Mononuclear cell (primary cell): ENCODE results near the gene RUBCNL. TPM values are rescaled to one million over a fixed set of nuclear protein-coding genes. Genes with fewer than 3 reads are reported as not detected.
"Not testable (repeated sequence)": the region's sequence is repeated elsewhere in the genome, so short reads cannot be mapped to it uniquely, and the experiment has no call there.

Experiments
- H3K27me3 ChIP-seq: 2 replicates; pipeline ENCODE4 v1.6.0; 2011; ENCODE audit warnings: low read length, control low read depth; ENCODE audit not compliant: insufficient read depth
- H3K4me1 ChIP-seq: 2 replicates; pipeline ENCODE4 v1.5.1; 2011; ENCODE audit warnings: mild to moderate bottlenecking, low read length, control low read depth; ENCODE audit not compliant: insufficient read depth
- H3K4me3 ChIP-seq: 2 replicates; pipeline ENCODE4 v1.5.1; 2011; ENCODE audit warnings: mild to moderate bottlenecking, low read length, moderate library complexity
- H3K9me3 ChIP-seq: 2 replicates; pipeline ENCODE4 v1.5.1; 2011; ENCODE audit warnings: low read depth, mild to moderate bottlenecking, control low read depth, low read length
- total RNA-seq: library from RNA; depleted of rRNA; stranded (reverse); fragments of >200 nt; gene quantifications from one replicate; pipeline ENCODE4 v1.2.3, GENCODE V29; 2012

RUBCNL gene
- total RNA-seq, 1 donor = 12.6 TPM

DNA sequence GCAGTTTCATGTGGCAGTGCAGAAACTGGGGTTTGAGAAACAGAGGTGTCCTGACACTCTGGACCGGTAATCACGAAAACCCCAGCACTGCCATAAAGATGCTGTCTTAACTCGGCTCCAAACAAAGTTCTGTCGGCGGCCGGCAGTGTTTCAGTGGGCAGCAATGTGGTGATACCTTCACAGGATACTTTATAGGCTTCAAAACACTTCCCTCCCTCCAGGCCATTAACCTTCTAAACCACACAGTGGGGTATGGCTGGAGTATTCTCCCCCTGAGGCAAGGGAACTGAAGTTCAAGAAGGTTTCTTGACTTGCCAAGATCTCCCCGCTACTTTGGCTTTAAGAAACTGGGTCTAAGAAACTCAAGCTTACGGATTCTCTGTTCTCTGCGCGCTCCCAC is 1.1 kb downstream of the RUBCNL start:
- Histone ChIP-seq H3K4me1 (peaks cover 83% of the 10 kb centered on the region), H3K27me3 (peaks cover 19% of the 10 kb centered on the region), H3K4me3 (peak overlapping the region; percentile 63), H3K9me3 (no peaks in the 10 kb centered on the region)

DNA sequence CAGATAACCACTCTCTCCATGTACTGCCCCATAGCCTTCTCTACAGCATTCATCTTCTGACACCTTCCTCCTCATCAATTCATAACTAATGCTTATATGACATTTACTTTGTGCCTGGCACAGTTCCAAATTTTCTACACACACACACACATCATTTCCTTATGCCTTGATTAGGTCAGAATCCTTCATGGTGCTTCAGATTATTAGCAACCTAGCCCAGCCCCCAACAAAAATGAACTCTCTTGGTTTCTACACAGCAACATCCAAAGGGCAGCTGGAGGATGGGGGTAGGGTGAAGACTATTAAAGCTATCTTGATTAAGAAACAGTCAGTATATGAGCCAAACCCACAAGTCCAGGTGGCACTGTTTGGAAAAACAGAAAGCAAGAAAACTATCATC is 3.7 kb downstream of the RUBCNL start:
- Histone ChIP-seq H3K9me3 (no peaks in the 10 kb centered on the region), H3K4me3 (no peak overlapping the region), H3K27me3 (peaks cover 19% of the 10 kb centered on the region), H3K4me1 (peaks cover 77% of the 10 kb centered on the region)

DNA sequence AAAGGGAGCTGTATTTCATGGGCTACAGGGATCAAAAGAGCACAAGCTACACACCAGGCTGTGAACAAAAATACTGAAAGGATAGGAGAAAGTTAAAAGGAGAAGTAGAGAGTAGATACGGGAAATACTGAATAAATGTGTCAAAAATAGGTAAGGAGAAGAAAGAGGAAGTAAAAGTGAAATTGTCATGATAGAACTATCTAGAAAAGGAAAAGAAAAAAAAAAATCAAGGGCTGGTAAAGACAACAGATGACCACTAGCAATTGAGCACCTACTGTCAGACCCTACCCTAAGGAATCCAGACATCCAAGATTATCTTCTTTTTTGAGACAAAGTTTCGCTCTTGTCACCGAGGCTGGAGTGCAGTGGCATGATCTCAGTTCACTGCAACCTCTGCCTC is 4.8 kb downstream of the RUBCNL start:
- H3K4me3 ChIP-seq = no peak overlapping the region
- H3K27me3 ChIP-seq = peaks cover 19% of the 10 kb centered on the region
- peaks cover 80% of the 10 kb centered on the region for H3K4me1 ChIP-seq

DNA sequence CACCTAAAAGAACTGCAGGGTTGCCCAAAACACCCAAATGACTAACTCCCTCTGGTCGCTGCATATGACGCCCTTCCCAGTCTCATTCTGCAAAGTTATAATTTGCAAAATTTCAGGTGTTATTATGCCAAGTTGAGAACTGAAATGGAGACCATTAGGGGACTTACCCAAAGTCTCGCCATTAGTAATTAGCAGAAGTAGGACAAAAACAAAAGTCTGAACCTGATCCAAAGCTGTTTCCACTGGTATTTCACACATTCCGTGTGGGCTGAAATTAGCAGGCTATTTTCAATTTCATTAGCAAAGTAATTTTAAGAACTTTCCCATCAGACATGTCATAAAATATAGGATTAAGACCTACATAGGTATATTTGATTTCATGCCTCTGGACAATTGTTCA is 6.8 kb downstream of the RUBCNL start:
- Histone ChIP-seq H3K4me1 (peaks cover 68% of the 10 kb centered on the region), H3K9me3 (no peaks in the 10 kb centered on the region), H3K4me3 (no peak overlapping the region), H3K27me3 (peaks cover 7% of the 10 kb centered on the region)

More for the DNA sequence above, 4.8 kb downstream of the RUBCNL start:
- no peaks in the 10 kb centered on the region for H3K9me3 ChIP-seq

DNA sequence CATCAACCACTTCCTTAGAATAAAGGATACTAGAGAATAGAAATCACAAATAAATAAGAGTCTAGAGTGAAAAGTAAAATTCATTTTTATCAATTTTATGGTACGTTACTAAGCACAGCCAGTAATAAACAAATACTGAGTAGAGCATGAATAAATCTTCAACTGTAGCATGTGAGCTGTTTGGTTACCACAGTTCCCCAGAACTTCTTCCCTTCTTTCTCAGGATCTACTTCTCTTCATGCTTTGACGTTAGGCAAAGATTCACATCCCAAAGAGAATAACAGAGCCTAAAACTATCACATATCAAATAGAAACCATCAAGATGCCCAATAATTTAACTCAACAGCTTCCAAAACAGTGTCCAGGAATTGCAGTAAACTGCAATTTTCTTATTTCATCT is 7.4 kb downstream of the RUBCNL start:
- Histone ChIP-seq H3K9me3 (no peaks in the 10 kb centered on the region), H3K4me1 (peaks cover 70% of the 10 kb centered on the region), H3K27me3 (peaks cover under 1% of the 10 kb centered on the region), H3K4me3 (no peak overlapping the region)

DNA sequence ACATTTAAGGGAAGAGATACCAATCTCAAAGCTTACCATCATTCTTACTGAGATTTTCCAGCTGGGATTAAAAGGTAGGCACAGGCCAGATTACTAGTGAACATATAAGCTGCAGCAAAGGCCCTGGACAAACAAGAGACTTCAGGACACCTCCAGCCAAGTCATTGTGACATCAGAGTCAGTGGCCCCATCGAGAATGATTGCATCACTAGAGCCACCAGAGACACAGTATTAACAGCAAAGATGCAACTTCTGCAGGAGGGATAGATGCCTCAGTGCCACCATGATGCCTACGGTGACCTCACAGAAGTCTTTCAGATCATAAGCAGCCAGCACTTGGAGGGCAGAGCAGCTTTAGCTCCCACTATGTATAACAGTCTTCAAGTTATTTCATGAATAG is 8.6 kb downstream of the RUBCNL start:
- peaks cover 75% of the 10 kb centered on the region for H3K4me1 ChIP-seq

DNA sequence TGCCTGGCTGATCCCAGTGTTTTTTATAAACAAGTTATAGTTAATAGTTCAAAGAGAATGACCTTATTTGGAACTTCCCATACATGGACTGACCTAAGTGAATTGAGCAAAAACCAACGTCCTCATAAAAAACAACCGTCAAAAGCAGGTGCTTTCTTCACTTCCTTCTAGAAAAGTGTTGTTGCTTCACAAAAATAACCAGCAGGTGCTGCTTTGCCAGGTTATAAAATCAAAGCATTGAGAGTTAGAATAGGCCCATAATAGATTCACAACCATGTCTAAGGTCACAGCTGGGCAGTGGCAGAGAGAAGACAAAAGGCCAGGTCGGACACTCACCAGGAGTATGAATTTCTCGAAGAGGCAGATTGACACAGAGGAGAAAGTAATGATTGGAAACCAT is 9.5 kb downstream of the RUBCNL start:
- Histone ChIP-seq H3K27me3 (no peaks in the 10 kb centered on the region), H3K4me1 (peaks cover 68% of the 10 kb centered on the region), H3K4me3 (no peak overlapping the region), H3K9me3 (no peaks in the 10 kb centered on the region)

More for the DNA sequence above, 8.6 kb downstream of the RUBCNL start:
- Histone ChIP-seq H3K4me3 (no peak overlapping the region), H3K9me3 (no peaks in the 10 kb centered on the region), H3K27me3 (no peaks in the 10 kb centered on the region)

DNA sequence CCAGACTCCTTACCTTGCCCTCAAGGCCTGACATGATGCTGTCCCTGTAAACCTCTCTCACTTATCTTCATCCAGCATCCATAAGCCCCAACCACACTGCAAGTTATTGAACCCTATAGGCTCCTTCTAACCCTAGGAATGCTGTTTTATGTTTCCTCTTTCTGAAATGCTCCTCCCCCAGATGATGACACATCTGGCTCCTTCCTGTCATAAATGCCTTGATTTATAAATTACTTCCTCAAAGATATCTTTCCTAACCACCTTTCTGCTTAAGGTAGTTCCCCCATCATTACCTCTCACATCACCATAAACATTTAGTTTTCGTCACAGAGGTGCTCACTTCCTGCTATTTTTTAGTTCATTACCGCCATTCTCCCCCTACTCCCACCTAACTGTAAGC is 12.3 kb downstream of the RUBCNL start:
- Histone ChIP-seq H3K4me1 (peaks cover 69% of the 10 kb centered on the region), H3K27me3 (no peaks in the 10 kb centered on the region), H3K4me3 (no peak overlapping the region), H3K9me3 (no peaks in the 10 kb centered on the region)

DNA sequence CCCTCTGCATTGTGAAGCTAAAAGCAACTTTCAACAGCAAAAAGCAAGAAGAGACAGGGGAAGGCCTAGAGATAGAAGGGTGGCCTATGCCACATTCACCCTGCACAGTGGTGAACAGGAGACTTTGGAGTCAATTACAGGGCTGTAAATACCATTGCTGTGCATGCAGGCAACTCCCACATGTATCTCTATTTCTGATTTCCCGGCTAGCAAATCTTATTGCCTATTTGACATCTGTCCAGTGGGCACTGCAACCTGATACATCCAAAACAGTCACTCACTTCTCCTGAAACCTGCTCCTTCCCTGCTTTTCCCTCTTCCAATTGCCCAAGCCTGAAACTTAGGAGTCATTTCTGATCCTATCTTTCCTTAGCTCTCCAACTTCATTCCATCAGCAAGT is 13.4 kb downstream of the RUBCNL start:
- Histone ChIP-seq H3K4me1 (peaks cover 67% of the 10 kb centered on the region), H3K9me3 (no peaks in the 10 kb centered on the region), H3K27me3 (no peaks in the 10 kb centered on the region), H3K4me3 (no peak overlapping the region)

DNA sequence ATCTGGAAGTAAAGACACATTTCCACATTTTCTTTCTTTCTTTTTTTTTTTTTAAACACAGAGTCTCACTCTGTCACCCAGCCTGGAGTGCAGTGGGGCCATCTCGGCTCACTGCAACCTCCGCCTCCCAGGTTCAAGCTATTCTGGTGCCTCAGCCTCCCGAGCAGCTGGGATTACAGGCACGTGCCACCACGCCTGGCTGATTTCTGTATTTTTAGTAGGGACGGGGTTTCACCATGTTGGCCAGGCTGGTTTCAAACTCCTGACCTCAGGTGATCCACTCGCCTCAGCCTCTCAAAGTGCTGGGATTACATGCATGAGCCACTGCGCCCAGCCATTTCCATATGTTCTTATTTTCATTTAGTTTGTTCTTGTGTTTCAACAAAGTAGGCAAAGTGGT is 14.1 kb downstream of the RUBCNL start:
- peaks cover 60% of the 10 kb centered on the region for H3K4me1 ChIP-seq
- H3K4me3 ChIP-seq, H3K9me3 ChIP-seq, H3K27me3 ChIP-seq: not testable (repeated sequence)

DNA sequence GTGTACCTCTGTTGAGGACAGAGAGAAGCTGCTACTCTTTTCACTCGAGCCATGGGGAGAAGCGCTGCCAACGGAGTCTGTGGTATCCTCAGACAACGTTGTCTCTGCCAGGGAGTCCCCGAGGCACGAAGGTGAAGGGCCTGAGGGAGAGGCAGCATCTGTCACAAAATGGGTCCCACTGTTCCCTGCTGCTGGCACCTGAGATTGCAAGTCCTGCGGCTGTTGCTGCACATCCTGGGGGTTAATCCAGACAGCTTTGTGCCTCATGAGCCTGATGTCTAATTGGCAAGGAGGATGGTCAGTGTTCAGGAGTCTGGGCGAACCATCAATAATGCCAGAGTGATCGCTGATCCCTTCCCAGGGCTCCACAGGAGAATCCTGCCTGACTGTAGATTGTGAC is 15.0 kb downstream of the RUBCNL start:
- H3K4me1 ChIP-seq = peaks cover 52% of the 10 kb centered on the region
- H3K27me3 ChIP-seq = no peaks in the 10 kb centered on the region
- no peaks in the 10 kb centered on the region for H3K9me3 ChIP-seq
- no peak overlapping the region for H3K4me3 ChIP-seq

DNA sequence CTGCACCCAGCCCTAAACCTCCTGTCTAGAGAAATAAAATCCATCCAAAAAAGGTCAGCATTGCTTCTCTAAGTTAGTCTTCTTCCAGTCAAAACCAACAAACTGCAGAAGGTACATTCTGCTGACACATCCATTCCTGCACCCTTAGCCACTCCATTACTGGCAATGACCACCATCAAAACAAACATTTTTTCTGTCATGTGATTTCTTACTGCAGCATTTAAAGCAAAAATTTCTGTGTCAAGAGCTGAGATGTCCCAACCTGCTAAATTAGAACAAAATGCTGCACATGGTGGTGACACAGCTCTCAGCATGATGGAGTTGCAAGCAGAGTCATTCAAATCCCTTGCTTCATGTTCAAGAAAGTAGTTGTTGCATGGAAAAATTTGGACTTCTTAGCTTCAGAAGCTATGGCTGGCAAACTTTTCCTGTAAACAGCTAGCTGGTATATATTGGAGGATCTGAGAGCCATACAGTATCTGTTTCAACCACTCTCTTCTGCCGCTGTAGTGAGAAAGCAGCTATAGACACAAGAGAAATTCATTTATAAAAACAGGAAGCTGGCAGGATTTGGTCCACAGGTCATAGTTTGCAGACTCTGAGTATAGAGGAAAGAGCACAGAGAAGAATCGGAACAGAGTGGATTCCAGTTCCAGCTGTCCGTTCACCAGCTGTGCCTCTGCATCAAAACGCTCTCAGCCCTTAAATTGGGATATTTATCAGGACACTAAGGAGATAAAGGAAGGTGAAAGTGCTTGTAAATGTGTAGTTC is 17.4 kb downstream of the RUBCNL start:
- H3K9me3 ChIP-seq = no peaks in the 10 kb centered on the region
- H3K4me1 ChIP-seq = peaks cover 45% of the 10 kb centered on the region
- no peaks in the 10 kb centered on the region for H3K27me3 ChIP-seq
- H3K4me3 ChIP-seq = peak overlapping the region; percentile 3

DNA sequence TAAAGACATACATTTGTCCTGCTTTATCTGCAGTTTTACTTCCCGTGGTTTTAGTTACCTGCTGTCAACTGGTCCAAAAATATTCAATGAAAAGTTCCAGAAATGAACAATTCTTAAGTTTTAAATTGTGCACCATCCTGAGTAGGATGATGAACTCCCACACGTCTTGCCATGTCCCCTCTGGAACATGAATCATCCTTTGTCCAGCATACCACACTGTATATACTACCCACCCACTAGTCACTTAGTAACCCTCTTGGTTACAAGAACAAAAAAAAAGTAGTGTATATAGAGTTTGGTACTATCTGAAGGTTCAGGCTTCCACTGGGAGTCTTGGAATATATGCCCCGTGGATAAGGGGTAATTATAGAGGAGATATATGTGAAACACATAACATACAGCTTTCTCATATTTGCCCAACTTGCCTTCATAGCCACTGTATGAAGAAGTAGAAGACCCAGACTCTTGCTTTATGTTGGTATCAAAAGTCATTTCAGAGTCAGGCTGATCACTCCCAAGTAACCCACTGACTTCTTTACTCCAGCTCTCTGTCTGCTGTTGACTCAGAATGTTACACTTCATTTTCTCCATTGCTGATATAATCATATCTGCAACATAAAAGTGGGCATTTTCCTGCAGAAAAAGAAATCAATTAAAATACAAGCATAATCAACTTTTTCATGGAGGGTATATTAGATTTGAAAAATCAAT is 19.3 kb downstream of the RUBCNL start:
- no peak overlapping the region for H3K4me3 ChIP-seq
- no peaks in the 10 kb centered on the region for H3K9me3 ChIP-seq
- no peaks in the 10 kb centered on the region for H3K27me3 ChIP-seq
- H3K4me1 ChIP-seq = peaks cover 30% of the 10 kb centered on the region

DNA sequence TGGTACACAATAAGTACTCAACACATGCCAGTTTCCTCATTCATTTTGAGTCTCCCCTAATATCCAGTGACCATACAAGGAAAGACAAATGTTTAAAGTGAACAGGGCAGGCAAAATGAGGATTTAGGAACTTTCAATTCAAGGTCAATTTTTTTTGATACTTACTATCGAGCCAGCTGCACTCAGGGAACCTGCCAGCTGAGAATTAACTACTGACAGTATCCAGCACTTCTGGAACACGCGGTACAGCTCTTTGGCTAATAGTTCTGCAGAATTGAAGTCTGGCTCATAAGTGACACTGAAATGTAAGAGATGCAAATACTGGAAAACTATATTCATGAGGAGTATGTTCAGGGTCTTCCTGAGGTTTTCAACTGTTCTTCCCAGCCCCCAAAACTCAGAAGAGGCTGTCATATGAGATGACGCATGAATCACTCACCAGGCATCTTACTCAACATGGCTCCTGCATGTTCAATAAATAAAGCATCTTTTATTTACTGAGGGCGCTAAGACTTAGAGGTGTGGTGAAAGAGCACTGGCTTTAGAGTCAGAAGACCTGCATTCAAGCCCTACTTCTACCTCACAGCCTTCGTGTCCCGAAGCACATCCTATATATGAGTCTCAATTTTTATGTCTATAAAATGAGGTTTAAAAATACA is 25.6 kb downstream of the RUBCNL start:
- Histone ChIP-seq H3K4me3 (no peak overlapping the region), H3K9me3 (no peaks in the 10 kb centered on the region), H3K27me3 (no peaks in the 10 kb centered on the region), H3K4me1 (no peaks in the 10 kb centered on the region)

DNA sequence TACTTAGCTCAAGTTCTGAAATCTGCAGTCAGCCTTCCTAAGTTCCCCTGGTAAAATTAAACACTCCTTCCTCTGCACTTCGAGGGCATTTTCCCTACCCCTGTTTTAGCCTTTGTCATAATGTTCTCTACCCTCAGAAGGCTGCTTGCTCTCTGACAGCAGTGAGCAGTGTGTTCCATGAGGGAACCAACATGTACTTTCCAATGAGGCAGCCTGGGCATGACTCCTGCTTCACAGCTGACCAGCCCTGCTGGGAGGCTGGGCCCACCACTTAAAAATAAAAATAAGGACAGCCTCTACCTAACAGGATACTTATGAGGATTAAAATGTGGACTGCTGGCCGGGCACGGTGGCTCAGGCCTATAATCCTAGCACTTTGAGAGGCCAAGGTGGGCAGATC is 26.4 kb downstream of the RUBCNL start:
- H3K9me3 ChIP-seq = no peaks in the 10 kb centered on the region
- peaks cover 5% of the 10 kb centered on the region for H3K4me1 ChIP-seq
- H3K27me3 ChIP-seq = no peaks in the 10 kb centered on the region
- H3K4me3 ChIP-seq = no peak overlapping the region
